K562 (cell line): Measurements from ENCODE around the gene BRPF1. TPM values are rescaled to one million over a fixed set of nuclear protein-coding genes. Genes with fewer than 3 reads are reported as not detected.

Experiments
- CAMTA2 ChIP-seq: fragments of 250-450 bp; sonication (Bioruptor Pico); conservative IDR thresholded peaks from 2 replicates; pipeline ENCODE4 v1.5.1; 2022
- CBX1 ChIP-seq: sonication (generic); IDR thresholded peaks from 2 replicates; pipeline ENCODE4 v1.6.1; 2016; ENCODE audit warnings: antibody characterized with exemption, low read depth, mild to moderate bottlenecking
- CBX2 ChIP-seq: fragments of 200-600 bp; sonication (generic); IDR thresholded peaks from one replicate; pipeline ENCODE4 v1.6.1; 2012; ENCODE audit warnings: mild to moderate bottlenecking, low read length, inconsistent platforms; ENCODE audit not compliant: insufficient read depth, poor library complexity, severe bottlenecking
- CBX5 ChIP-seq: IDR thresholded peaks from 2 replicates; pipeline ENCODE4 v1.6.1; 2014; ENCODE audit warnings: low read depth, borderline replicate concordance
- ELF2 ChIP-seq: fragments of 250-450 bp; sonication (Bioruptor Pico); IDR thresholded peaks from 2 replicates; pipeline ENCODE4 v1.5.0; 2021; ENCODE audit warnings: mild to moderate bottlenecking
- GTF2A2 ChIP-seq: IDR thresholded peaks from 2 replicates; pipeline ENCODE4 v1.6.1; 2016; ENCODE audit warnings: mild to moderate bottlenecking, missing genetic modification characterization, missing compliant biosample characterization
- HDAC8 ChIP-seq: fragments of 450-650 bp; IDR thresholded peaks from 2 replicates; pipeline ENCODE4 v1.6.1; 2016; ENCODE audit warnings: mild to moderate bottlenecking, missing genetic modification characterization, moderate library complexity, missing compliant biosample characterization
- KLF1 ChIP-seq: fragments of 450-650 bp; IDR thresholded peaks from 2 replicates; pipeline ENCODE4 v1.6.1; 2016; ENCODE audit warnings: missing genetic modification characterization, missing compliant biosample characterization
- NCOA2 ChIP-seq, 2 experiments: fragments of 450-650 bp; IDR thresholded peaks; 2 replicates each; pipeline ENCODE4 v1.6.1; 2018; ENCODE audit warnings: mild to moderate bottlenecking in 2 of 2, moderate library complexity in 1 of 2; ENCODE audit not compliant: partially characterized antibody in 2 of 2
- NFRKB ChIP-seq: fragments of 450-650 bp; IDR thresholded peaks from 2 replicates; pipeline ENCODE4 v1.6.1; 2016; ENCODE audit warnings: low read depth
- PCBP1 ChIP-seq: fragments of 200-400 bp; formaldehyde crosslinking; IDR thresholded peaks from 2 replicates; pipeline ENCODE4 v1.6.1; 2018; ENCODE audit warnings: mild to moderate bottlenecking, low read depth, low read length; ENCODE audit not compliant: poor library complexity, severe bottlenecking
- PHF21A ChIP-seq: fragments of 450-650 bp; IDR thresholded peaks from 2 replicates; pipeline ENCODE4 v1.6.1; 2017; ENCODE audit warnings: low read depth, borderline replicate concordance
- PHF8 ChIP-seq: fragments of 200-600 bp; sonication (generic); IDR thresholded peaks from 2 replicates; pipeline ENCODE4 v1.6.1; 2012; ENCODE audit warnings: mixed run types, mild to moderate bottlenecking, inconsistent platforms, low read length, moderate library complexity, borderline replicate concordance
- RBBP5 ChIP-seq: fragments of 200-600 bp; sonication (generic); IDR thresholded peaks from 2 replicates; pipeline ENCODE4 v1.6.1; 2012; ENCODE audit warnings: borderline replicate concordance, mild to moderate bottlenecking, low read length, control low read depth, inconsistent platforms; ENCODE audit not compliant: insufficient read depth, poor library complexity, severe bottlenecking
- SRSF3 ChIP-seq: fragments of 200-400 bp; formaldehyde crosslinking; IDR thresholded peaks from 2 replicates; pipeline ENCODE4 v1.6.1; 2016; ENCODE audit warnings: mild to moderate bottlenecking, low read length, moderate library complexity; ENCODE audit not compliant: insufficient read depth
- TFAP4 ChIP-seq: sonication (generic); formaldehyde crosslinking; IDR thresholded peaks from 2 replicates; pipeline ENCODE4 v1.8.0; 2022; ENCODE audit warnings: missing genetic modification reagents, mild to moderate bottlenecking, moderate library complexity, borderline replicate concordance
- TRIM28 ChIP-seq: fragments of 450-650 bp; IDR thresholded peaks from 2 replicates; pipeline ENCODE4 v1.6.1; 2017
- TSC22D4 ChIP-seq: fragments of 450-650 bp; IDR thresholded peaks from 2 replicates; pipeline ENCODE4 v1.6.1; 2016; ENCODE audit warnings: missing genetic modification characterization, missing biosample characterization, control low read depth
- YY1 ChIP-seq, 3 experiments: IDR thresholded peaks; 2 replicates each; pipeline ENCODE4 v1.6.1; 2011; ENCODE audit warnings: low read length in 2 of 3, mild to moderate bottlenecking in 2 of 3, moderate library complexity in 2 of 3, borderline replicate concordance in 1 of 3, control low read depth in 1 of 3, low read depth in 1 of 3; ENCODE audit not compliant: insufficient read depth in 3 of 3, insufficient replicate concordance in 2 of 3, control insufficient read depth in 1 of 3, insufficient read length in 1 of 3; ENCODE audit errors: extremely low read depth in 1 of 3
- ZBTB1 ChIP-seq: sonication (generic); formaldehyde crosslinking; IDR thresholded peaks from 2 replicates; pipeline ENCODE4 v1.8.1; 2023; ENCODE audit warnings: missing genetic modification reagents, low read depth, mild to moderate bottlenecking, borderline replicate concordance
- ZBTB12 ChIP-seq: fragments of 250-450 bp; sonication (Bioruptor Pico); IDR thresholded peaks from 2 replicates; pipeline ENCODE4 v1.4.0; 2020
- ZBTB17 ChIP-seq: fragments of 450-650 bp; formaldehyde crosslinking; IDR thresholded peaks from 2 replicates; pipeline ENCODE4 v1.4.0; 2020; ENCODE audit warnings: mild to moderate bottlenecking
- ZNF175 ChIP-seq: fragments of 200-800 bp; sonication (Bioruptor generic); IDR thresholded peaks from 2 replicates; pipeline ENCODE4 v1.6.1; 2016; ENCODE audit warnings: low read depth, mild to moderate bottlenecking, missing genetic modification characterization, missing compliant biosample characterization
- ZNF232 ChIP-seq: sonication (generic); formaldehyde crosslinking; IDR thresholded peaks from 2 replicates; pipeline ENCODE4 v1.8.0; 2022; ENCODE audit warnings: mild to moderate bottlenecking, missing genetic modification reagents
- ZNF253 ChIP-seq: fragments of 250-450 bp; sonication (Bioruptor Pico); conservative IDR thresholded peaks from 2 replicates; pipeline ENCODE4 v1.6.1; 2021; ENCODE audit warnings: mild to moderate bottlenecking
- ZNF347 ChIP-seq: fragments of 450-650 bp; formaldehyde crosslinking; IDR thresholded peaks from 2 replicates; pipeline ENCODE4 v1.4.0; 2020; ENCODE audit warnings: low read depth, mild to moderate bottlenecking, moderate library complexity
- ZNF76 ChIP-seq: fragments of 250-450 bp; sonication (Bioruptor Pico); IDR thresholded peaks from 2 replicates; pipeline ENCODE4 v1.4.0; 2020; ENCODE audit warnings: mild to moderate bottlenecking, moderate library complexity, borderline replicate concordance
- ZNF79 ChIP-seq: fragments of 250-450 bp; sonication (Bioruptor Pico); IDR thresholded peaks from 2 replicates; pipeline ENCODE4 v1.4.0; 2020; ENCODE audit warnings: low read depth, mild to moderate bottlenecking, moderate library complexity
- polyA plus RNA-seq, 8 experiments: library from polyadenylated mRNA; depleted of rRNA in 4 of 8; stranded (reverse) in 5 of 8; unstranded in 3 of 8; fragments of >200 nt; fragmentation: Nextera tagmentation in 2 of 8; fragmentation: Illumina TruSeq in 1 of 8; extraction: Ambion mirVana in 2 of 8; extraction: Trizol in 1 of 8; gene quantifications; 2 replicates each; pipeline versions ENCODE4 v1.2.1 to v1.2.3, GENCODE V29; 2011 to 2014; ENCODE audit warnings: inconsistent platforms in 1 of 8, missing spikeins in 1 of 8
- total RNA-seq, 7 experiments: library from RNA; depleted of rRNA in 6 of 7; stranded (reverse); fragments of >200 nt in 6 of 7; fragmentation: Illumina TruSeq in 2 of 7; extraction: Trizol in 2 of 7; gene quantifications; 2 replicates each; pipeline versions ENCODE4 v1.2.1 to v1.2.3, GENCODE V29; 2011 to 2021; ENCODE audit warnings: low replicate concordance in 1 of 7

The BRPF1 gene
- total and polyA plus RNA-seq, 9 of the 15 experiments (the other 6 are each of a cell fraction or from before 2014, with no cell fraction given), result 1.1 to 40.2 (median 23.5) TPM

GRCh38 chr3:9715764-9716437 lies 15.6 kb upstream of the BRPF1 start (continued):
- TF ChIP-seq CBX2 (no peak), TFAP4 (CRISPR knock-in tag) (peak; percentile 63), ZNF79 (CRISPR knock-in tag) (no peak), PCBP1 (no peak), ZBTB12 (CRISPR knock-in tag) (no peak), CAMTA2 (CRISPR knock-in tag) (no peak), PHF21A (peak; percentile 52; the same call in 1 of the 2 replicates), CBX1 (0 out of 2 replicates have a peak, but pooled peaks have one; percentile 48), YY1 (IDR thresholded peaks at IDR 0.05; ENCODE audit: borderline replicate concordance in 1 of 3, control insufficient read depth in 1 of 3, extremely low read depth in 1 of 3, insufficient read depth in 3 of 3, insufficient read length in 1 of 3, insufficient replicate concordance in 2 of 3, low read depth in 1 of 3, low read length in 2 of 3) (no peak), ZBTB1 (CRISPR knock-in tag) (0 out of 2 replicates have a peak, but pooled peaks have one; percentile 23), GTF2A2 (tag) (no peak), RBBP5 (no peak), ZNF232 (CRISPR knock-in tag) (no peak), SRSF3 (no peak), TSC22D4 (tag) (no peak), TRIM28 (no peak), PHF8 (no peak), ZNF76 (CRISPR knock-in tag) (no peak), ZNF347 (no peak), HDAC8 (tag) (no peak), KLF1 (no peak), ELF2 (CRISPR knock-in tag) (no peak; the same call in 1 of the 2 replicates), NCOA2 (IDR thresholded peaks at IDR 0.05; ENCODE audit: partially characterized antibody in 2 of 2) (no peak), CBX5 (0 out of 2 replicates have a peak, but pooled peaks have one; percentile 54), ZNF253 (CRISPR knock-in tag) (no peak), ZNF175 (peak; percentile 76), ZBTB17 (CRISPR knock-in tag) (no peak), NFRKB (no peak)
